ENCODE results near the gene KLK11. TPM values are rescaled to one million over a fixed set of nuclear protein-coding genes. Genes with fewer than 3 reads are reported as not detected.

Gene KLK11
- total RNA-seq, 1 experiment from 2014 or later = 10.8 TPM

GRCh38 chr19:51030631-51031030 is 4.2 kb upstream of the KLK11 start:
- H3K4me3 Mint-ChIP-seq (ENCODE audit: low read depth, unreplicated experiment) = no peak overlapping the region
- no TSS peak for BruUV-seq (replicated peaks)
- H3K9me3 Mint-ChIP-seq (ENCODE audit: low read depth, unreplicated experiment) = no peaks in the 10 kb centered on the region
- peaks cover 13% of the 10 kb centered on the region for H3K36me3 Mint-ChIP-seq (ENCODE audit: insufficient read depth, unreplicated experiment)
- DNase-seq = no peak
- intact Hi-C loops (cut with micrococcal nuclease; ENCODE audit: unreplicated experiment) = no loop called here
- no peak for TF ChIP-seq CTCF (IDR thresholded peaks at IDR 0.05; ENCODE audit: unreplicated experiment)
- no peak overlapping the region for H3K27ac Mint-ChIP-seq (ENCODE audit: unreplicated experiment)
- peaks cover 33% of the 10 kb centered on the region for H3K4me1 Mint-ChIP-seq (ENCODE audit: low read depth, unreplicated experiment)
- CTCF ChIA-PET = no interaction called here
- H3K27me3 Mint-ChIP-seq (ENCODE audit: unreplicated experiment) = peaks cover 39% of the 10 kb centered on the region

- no peak for DNase-seq
- Mint-ChIP-seq H3K27ac (ENCODE audit: unreplicated experiment) (no peak overlapping the region), H3K4me3 (ENCODE audit: low read depth, unreplicated experiment) (no peak overlapping the region), H3K27me3 (ENCODE audit: unreplicated experiment) (peaks cover 29% of the 10 kb centered on the region), H3K36me3 (ENCODE audit: insufficient read depth, unreplicated experiment) (peaks cover 13% of the 10 kb centered on the region), H3K9me3 (ENCODE audit: low read depth, unreplicated experiment) (no peaks in the 10 kb centered on the region), H3K4me1 (ENCODE audit: low read depth, unreplicated experiment) (peaks cover 28% of the 10 kb centered on the region)
- no peak for TF ChIP-seq CTCF (IDR thresholded peaks at IDR 0.05; ENCODE audit: unreplicated experiment)
- intact Hi-C loops (cut with micrococcal nuclease; ENCODE audit: unreplicated experiment) = no loop called here
- CTCF ChIA-PET = no interaction called here
- BruUV-seq (replicated peaks) = no TSS peak
These were observed 3.3 kb upstream of the KLK11 start for GRCh38 chr19:51029718-51030117.

- peaks cover 23% of the 10 kb centered on the region for H3K4me1 Mint-ChIP-seq (ENCODE audit: low read depth, unreplicated experiment)
- no peaks in the 10 kb centered on the region for H3K9me3 Mint-ChIP-seq (ENCODE audit: low read depth, unreplicated experiment)
- CTCF ChIA-PET = no interaction called here
- BruUV-seq (replicated peaks) = no TSS peak
- H3K4me3 Mint-ChIP-seq (ENCODE audit: low read depth, unreplicated experiment) = peak overlapping the region; percentile 44
- DNase-seq = no peak
- peaks cover 13% of the 10 kb centered on the region for H3K36me3 Mint-ChIP-seq (ENCODE audit: insufficient read depth, unreplicated experiment)
- peaks cover 16% of the 10 kb centered on the region for H3K27me3 Mint-ChIP-seq (ENCODE audit: unreplicated experiment)
- intact Hi-C loops (cut with micrococcal nuclease; ENCODE audit: unreplicated experiment) = no loop called here
- TF ChIP-seq CTCF (IDR thresholded peaks at IDR 0.05; ENCODE audit: unreplicated experiment) = no peak
- H3K27ac Mint-ChIP-seq (ENCODE audit: unreplicated experiment) = no peak overlapping the region
These were observed 1.5 kb upstream of the KLK11 start for GRCh38 chr19:51027873-51028272.

- intact Hi-C loops (cut with micrococcal nuclease; ENCODE audit: unreplicated experiment) = no loop called here
- no peaks in the 10 kb centered on the region for H3K9me3 Mint-ChIP-seq (ENCODE audit: low read depth, unreplicated experiment)
- peak overlapping the region; percentile 44 for H3K4me3 Mint-ChIP-seq (ENCODE audit: low read depth, unreplicated experiment)
- CTCF ChIA-PET = no interaction called here
- peaks cover 16% of the 10 kb centered on the region for H3K27me3 Mint-ChIP-seq (ENCODE audit: unreplicated experiment)
- no peak for TF ChIP-seq CTCF (IDR thresholded peaks at IDR 0.05; ENCODE audit: unreplicated experiment)
- DNase-seq = no peak
- TSS peak; percentile 28 for BruUV-seq (replicated peaks)
- peaks cover 13% of the 10 kb centered on the region for H3K36me3 Mint-ChIP-seq (ENCODE audit: insufficient read depth, unreplicated experiment)
- H3K27ac Mint-ChIP-seq (ENCODE audit: unreplicated experiment) = peak overlapping the region; percentile 34
- H3K4me1 Mint-ChIP-seq (ENCODE audit: low read depth, unreplicated experiment) = peaks cover 23% of the 10 kb centered on the region
These were observed 850 bp upstream of the KLK11 start for GRCh38 chr19:51027126-51027806.
